ENCODE measurements around the gene CPNE4.

The CPNE4 gene

DNA sequence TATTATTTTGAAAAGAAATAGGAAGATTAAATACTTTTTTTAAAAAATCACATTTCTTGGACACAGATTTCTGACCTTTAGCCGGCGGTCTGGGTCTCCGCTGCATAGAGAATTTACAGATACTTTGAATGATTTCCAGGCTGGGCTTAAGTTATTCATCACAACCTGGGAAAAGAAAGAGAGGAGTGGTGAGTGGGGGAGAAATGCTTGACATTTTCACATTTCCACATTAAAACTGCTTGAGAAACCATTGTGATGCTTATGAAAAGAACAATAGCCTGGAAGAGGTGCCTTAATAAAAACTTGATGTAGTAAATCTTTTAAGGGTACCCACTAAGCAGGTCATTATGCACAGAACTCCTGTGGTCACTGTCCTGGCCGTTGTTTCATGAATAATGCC, 365.2 kb downstream of the CPNE4 start:
- no peak for DNase-seq

DNA sequence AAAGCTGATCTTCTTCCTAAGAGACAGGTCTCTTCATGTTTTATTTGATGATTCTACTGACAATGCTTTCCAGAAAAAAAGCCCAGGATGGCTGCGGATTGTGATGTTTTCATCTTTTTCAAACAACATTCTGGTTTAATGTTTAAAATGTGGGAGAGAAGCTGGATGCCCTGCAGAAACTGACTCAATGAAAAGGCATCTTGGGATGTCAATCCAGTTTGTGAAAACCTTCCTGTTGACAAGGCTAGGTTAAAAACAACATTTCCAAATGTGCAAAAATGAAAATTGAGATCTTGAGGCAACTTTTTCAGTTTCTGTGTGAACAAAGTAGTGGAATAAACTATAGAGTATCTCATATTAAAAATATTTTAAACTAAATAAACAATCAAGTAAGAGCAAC, 376.0 kb downstream of the CPNE4 start:
- no peak for DNase-seq

DNA sequence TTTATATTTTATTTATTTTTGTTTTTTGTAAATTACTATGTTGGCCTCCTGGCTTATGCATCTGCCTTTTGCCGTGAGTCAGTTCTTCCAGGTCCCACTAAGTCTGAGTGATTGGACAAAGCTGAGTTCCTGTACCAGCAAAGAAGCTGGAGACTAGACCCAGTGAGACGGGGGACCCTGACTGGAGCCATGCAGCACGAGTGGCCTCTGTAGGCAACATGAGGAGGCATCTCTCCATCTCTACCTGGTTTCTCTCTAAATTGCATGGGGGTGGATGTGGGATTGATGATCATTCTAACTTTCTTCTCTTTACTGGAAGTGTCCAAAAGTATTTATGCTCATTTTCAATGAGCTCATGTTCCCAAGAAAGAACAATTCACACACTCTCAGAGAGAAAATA, 376.7 kb downstream of the CPNE4 start:
- no peak for DNase-seq

DNA sequence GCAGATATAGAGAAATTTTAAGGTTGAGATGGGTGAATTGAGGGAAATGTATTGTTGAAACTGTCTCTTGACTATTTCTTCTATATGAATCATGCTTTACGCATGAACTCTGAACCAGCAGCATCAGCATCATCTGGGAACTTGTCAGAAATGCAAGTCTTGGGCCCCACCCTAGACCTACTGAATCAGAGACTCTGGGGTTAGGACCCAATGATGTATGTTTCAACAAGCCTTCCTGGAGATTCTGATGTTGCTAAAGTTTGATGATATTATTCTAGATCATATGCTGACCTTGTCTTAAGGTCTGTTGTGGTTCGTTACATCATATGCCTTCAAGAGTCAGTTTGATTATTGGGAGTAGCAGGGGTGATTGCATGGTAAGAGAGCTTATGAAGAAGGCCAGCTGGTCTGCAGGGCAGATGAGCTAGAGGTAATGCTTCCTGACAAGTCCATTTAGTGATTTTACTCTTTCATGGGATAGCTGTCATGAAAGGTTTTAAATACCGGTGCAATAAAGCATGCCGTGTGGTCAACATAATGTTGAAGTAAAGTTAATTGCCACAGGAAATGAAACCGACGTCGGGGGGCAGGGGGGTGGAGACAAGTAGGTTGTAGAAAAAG, 379.6 kb downstream of the CPNE4 start:
- no peak for DNase-seq

DNA sequence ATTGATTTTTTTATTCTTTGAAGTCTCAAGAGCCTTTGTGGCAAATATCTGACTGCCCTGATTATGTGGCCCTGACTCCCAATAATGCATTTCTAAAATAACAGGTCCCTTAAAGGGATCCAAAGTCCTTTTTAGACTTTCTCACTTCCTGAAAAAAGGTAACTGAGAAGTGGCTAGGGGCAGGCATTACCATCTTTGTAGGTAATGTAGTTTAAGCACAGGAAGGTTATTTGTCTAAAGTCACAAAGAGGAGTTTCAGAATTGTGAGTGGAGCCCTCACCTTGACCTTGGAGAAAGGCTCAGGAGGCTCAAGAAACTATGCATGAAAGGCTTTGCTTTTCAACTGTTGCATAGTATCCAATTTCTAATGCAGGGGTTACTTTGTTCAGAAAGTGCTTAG, 389.2 kb downstream of the CPNE4 start:
- DNase-seq, result no peak

DNA sequence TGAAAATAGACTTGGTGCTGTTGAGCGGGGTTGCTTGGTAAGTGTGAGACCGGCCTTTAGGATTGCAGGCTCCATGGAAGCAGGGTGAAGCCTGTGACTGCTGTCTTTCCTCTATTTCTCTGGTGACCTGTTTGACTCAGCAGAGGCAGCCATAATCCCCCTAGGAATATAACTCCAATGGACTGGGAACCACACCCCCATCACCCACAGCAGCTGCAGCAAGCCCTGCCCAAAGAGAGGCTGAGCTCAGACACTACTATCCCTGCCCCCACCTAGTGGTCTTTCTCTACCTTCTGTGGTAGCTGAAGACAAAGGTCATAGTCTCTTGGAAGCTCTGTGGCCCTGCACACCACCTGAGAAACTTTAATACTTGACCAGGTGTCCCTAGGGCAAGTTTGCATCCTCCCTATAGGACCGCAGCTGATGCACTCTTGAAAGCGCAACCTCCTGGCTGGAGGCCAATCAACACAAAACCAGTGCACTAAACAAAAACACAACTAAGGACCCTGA, 398.5 kb downstream of the CPNE4 start:
- DNase-seq, result no peak

DNA sequence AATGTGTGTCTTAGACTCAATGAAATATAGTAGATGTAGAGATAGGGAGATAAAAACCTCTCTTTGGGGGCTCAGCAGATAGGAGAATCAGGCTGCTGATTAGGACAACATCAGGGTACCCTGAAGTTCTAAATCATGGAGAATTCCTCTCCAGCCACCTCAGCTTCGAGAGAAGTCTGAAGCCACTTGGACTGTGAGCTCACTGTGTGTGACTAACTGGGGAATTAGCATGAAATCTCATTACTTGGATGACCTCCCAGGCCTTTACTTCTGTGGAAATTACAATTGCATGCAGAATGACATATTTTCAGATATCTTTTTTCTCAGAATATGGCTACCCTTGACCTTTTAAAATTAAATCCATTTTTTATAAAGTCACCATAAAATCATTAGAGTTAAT, 404.0 kb downstream of the CPNE4 start:
- DNase-seq, result no peak

DNA sequence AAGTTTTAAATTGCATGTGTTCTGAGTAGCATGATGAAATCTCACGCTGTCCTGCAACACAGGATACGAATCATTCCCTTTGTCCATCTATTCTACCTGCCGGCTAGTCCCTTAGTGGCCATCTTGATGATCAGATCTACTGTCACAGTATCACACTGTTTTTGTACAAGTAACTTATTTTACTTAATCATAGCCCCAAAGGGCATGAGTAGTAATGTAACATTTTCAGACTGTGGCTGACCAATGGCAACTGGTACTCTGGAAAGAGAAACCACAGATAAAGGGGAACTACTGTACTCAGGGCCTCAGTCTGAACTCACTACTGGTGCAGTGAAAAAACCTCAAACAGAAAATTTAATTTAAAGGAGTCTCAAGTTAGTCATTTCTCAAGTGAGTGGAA, 404.7 kb downstream of the CPNE4 start:
- DNase-seq, result no peak

DNA sequence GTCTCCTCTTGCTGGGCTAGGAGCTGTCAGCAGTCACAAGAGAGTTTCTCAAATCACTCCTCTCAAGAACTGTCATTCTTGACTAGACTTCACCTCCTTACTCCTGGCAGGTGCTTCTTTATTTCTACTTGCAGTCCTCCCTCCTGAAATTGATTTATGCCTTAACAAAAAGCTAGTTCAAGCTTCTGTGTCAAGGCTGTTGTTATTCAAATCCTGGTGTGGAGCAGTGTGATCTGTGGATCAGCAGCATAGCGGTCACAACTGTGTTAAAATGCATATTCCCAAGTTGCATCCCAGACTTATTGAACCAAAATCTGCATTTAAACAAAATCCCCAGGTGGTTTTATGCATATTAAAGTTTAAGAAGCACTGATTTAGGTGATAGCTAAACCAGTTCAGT, 411.4 kb downstream of the CPNE4 start:
- no peak for DNase-seq

DNA sequence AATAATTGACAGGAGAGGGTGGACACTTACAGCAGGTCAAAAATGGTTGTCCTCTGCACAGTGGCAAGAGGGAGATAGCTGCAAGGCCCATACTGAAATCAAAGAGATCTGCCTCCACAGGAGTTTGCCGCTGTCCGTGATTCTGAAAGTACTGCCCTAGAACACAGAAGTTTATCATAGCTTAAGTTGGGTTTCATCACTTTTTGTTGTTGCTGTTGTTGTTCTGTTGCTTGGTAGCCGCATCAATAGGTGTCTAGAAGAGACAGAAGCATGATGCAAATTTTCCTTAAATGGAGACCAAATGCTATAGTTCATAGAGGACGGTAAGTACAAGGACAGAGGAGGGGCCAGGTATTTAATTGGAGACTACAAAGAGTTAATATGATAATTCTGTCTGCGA, 412.1 kb downstream of the CPNE4 start:
- DNase-seq, result no peak

DNA sequence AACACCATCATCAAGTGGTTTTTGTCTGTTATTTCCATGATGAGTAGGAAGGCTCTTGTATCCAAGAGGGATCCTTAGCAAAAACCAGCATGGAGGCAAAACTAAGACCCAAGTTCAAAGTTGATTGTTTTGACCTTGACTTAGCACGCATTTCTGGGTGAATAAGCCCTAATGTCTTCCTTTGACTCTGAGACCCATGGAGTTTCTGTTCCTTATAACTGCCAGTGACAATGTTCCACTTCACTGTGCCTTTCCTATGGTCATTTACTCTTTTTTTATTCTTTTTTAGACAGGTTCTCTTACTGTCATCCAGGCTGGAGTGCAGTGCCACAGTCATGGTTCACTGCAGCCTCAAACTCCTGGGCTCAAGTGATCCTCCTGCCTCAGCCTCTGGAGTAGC, 413.8 kb downstream of the CPNE4 start:
- no peak for DNase-seq

DNA sequence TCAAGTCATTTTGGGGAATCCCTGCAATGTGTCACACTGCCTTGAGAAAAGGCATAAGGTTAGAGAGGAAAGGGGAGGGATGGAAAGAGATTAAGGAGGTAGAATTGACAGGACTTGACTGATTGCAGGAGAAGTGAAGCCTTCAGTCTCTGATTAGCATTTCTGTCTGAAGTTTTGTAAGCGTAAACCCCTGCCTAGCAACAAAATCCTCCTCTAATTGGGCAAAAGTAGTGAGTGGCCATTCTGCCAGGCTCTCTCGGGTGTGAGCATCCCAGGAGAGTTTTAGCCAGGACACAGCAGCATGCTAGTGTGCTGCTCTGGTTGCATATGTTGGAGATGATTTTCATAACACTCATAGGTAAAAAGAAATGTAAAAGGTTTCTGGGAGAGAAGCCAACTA, 415.0 kb downstream of the CPNE4 start:
- DNase-seq, result no peak

DNA sequence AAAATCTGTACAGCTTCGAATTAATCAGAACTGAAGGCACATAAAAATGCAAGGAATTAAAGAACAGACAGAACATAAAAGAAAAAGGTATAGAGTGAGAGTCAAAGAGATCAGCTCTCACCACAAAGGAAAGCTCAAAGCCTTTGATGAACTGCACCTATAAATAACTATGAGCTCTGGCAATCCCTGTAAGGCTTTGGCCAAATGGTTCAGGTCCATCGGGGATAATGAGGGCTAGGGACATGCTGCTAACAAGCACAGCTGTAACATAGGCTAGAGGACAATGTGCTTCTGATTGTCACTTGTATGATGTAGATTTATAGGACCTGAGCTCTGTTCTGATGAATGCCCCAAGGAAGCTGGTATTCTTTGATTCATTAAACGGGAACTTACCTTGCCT, 418.1 kb downstream of the CPNE4 start:
- no peak for DNase-seq

DNA sequence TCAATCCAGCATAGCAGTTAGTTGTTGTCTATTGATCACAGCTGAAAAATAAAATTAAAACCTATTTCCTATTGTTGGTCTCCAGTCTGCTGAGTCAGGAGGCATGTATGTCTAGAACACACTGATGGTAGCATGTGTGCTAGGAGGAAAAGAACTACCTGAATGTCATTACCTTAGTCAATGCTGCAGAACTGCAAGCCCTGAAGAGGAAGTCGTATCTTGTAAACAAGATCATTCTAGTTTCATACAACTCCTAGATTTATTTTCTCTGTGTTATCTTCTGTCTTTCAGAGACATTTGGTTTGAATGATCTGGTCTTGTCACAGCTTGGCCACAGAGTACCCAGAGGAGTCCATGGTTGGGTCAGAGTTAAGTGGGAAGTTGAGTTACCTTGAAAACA, 422.1 kb downstream of the CPNE4 start:
- DNase-seq, result no peak

DNA sequence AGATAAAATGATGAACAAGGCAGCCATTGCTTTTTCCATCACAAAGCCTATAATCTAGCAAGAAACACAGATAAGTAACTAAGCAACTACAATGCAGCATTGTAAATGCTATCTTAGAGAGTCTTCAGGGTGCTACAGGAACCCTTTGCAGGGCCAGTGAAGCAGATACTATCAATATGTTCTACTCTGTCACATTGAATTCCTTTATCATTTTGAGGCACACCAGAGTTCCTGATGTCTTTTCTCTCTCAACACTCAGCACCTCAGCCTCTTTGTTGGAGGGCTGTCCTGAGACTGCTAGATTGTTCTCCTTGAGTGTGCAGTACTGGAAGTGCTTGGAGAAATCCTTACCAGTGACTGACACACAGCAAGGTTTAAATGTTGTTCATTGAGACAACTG, 424.6 kb downstream of the CPNE4 start:
- no peak for DNase-seq

DNA sequence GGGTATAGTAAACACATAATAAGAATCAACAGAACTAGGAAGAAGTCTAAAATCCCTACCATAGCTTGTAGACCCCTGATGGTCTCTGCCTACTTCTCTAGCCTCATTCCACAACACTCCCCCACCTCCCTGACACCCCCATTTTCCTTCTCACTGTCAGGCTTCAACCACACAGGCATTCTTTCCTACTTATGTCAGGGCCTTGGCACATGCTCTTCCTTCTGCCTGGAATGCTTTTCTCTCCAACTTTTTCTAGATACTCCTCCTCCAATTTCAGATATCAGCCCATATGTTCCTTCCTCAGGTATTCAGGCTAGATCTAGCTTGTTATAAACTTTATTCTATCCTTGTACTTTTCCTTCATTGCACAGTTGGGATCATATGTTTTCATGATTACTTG, 426.1 kb downstream of the CPNE4 start:
- no peak for DNase-seq

DNA sequence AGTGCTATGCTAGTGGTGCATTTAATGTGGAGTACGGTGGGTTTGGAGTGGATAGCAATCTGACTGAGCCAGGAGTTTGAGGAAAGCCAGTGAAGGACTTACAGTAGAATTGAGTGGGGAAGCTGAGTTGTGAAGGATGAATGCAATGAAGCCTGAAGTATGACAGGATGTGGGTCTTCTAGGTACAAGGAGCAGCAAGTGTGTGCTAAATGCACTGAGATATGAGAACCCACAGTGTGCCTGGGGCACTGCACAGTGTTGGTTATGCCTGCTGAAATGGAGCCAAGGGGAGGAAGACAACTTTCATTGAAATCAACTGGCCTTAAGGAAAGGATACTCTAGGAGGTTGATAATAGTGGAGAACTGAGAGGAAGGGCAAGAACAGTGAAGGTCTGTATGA, 426.5 kb downstream of the CPNE4 start:
- DNase-seq, result no peak

DNA sequence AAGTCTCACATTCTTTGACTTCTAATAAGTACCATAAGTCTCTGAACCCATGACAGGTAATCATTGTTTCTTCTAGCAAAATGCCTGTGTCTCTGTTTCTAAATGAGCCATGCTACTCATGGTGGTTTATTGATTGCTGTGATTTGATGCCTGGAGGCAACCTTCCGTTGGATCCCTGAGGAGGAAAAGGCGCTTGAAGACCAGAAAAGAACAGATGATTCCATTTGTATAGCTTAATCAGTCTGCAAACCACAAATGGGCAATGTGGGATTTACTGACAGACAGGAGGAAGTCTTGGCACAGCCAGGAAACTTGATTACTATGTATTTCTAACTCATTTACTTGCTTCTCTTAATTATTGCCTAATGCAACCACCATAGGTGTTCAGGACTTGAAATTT, 428.9 kb downstream of the CPNE4 start:
- DNase-seq, result no peak

DNA sequence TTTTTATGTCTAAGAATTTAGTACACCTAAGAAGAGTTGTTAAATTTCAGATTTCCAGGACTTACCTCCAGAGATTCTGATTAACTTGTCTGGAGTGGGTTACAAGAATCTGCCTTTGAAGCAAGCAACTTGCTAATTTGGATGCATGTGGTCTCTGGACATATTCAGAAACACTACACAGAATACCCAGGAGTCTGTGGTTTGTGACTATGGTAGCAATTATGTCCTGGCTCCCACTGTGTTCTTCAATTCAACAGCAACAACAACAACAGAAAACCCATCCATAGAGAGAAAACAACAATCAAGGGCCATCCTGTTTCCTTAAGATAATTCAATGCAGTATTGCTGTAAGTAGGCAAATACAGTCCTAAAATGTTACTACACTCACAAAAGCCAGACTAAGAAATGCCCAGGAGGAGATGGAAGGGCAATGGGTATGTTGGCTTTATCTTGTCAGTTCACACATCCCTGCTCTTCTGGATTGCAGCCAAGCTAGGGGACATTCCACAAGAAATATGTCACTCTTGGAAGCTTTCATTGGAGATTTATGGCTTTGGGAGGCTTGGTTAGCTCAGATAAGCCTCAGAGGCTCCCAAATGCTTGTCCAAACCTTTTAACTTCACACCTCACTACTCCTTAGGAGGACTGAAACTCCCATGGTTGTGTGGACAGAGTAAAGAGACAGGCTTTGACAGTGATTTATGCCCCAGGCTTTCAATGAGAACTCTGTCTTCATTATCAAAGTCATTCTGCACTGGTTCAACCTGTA, 432.6 kb downstream of the CPNE4 start:
- no peak for DNase-seq

DNA sequence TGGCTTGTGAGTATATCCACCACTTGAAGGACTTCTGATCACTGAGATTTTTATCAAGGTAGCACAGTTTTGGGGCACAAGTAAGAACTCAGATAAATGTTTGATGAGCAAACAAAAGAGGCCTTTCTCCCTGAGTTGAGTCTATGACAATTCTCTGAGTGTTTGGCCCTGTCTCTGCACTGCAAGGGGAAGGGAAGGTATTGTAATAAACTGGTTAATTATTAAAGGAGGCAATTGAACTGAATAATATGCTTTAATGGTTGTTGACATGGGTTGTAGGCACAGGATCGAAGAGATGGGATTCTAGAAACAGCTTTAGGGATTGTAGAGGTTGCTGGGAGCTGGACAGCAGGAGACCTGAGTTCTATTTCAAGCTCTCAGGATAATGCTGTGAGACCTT, 437.0 kb downstream of the CPNE4 start:
- no peak for DNase-seq

DNA sequence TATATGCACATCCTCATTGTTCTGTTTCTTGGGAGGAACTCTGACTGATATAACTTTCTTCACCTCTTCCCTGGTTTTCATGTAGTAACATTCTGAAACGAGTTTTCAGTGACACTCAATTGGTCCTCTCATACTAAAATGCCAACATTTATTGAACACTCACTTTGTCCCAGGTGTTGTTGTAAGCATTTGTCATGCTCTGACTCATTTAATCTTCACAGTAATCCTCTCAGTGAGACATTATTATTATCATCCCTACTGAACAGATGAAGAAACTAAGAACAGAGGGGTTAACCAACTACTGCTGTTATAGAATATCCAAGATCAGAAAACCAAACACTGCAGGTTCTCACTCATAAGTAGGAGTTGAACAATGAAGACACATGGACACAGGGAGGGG, 437.9 kb downstream of the CPNE4 start:
- no peak for DNase-seq

DNA sequence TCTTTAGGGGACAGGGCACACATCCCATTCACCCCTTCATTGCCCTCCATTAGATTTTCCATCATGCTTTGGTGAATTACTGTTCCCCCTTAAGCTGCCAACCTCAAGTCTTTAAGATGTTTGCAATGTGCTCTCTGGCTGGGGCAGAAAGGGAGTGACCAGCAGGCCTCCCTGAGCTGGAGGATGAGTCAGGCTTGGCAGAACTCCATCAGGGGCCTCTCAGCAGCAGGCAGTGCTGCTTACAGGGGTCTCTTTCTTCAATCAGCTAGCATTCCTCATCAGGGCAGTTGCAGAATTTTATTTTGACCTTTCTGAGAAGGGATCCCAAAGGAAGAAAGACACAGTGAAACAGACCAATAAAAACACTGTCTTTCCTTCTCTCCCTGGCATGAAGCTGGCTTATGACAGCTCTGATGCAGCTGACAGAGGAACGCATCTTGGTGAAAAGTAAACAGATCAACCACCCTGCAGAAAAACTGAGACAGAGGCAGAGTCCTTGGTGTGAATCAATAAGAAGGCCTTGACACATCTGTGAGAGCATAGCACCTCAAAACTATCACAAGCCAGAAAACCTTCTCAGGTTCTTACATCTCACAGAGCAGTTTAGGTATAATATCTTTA, 443.3 kb downstream of the CPNE4 start:
- DNase-seq, result peak; percentile 46

DNA sequence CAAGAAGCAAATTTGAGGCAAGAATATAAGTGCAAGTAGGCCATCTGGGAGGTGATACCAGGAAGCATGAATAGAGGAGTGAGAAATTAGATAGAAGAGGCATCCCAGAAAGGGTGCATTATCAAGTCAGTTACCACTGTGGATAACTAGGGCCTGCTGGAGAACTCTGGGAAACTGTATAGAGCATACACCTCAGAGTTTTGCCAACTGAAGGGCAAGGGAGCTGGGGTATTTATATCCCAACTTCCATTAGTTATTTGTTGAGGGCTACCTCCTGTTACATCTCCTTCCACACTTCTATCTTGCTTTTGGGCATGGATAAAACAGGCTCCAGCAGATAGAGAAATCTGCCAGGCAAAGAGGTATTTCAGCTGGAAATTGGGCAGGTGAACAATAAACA, 448.5 kb downstream of the CPNE4 start:
- DNase-seq, result no peak

DNA sequence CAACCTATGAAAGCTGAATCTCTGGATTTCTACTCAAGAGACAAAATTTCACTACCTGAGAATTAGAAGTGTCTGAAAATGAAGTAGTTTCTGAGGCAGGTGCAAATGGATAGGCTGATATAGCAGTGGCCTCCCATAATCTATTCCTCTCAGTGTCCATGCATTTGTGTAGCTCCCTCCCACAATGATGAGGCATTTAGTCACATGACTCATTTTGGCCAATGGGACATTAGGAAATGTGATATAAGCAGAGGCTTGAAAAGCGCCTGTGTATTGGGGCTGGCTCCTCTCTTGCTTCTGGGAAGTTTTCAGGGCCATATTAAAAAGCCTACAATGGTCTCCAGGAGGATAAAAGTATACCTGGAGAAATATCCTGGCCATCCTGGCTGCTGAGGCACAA, 452.4 kb downstream of the CPNE4 start:
- DNase-seq, result no peak

Data from femur (tissue), 1 donor.